ENCODE measurements around the gene OR2AT4.
"Not testable (repeated sequence)": the region's sequence is repeated elsewhere in the genome, so short reads cannot be mapped to it uniquely, and the experiment has no call there.

The OR2AT4 gene

GRCh38 chr11:75068559-75068958, 28.1 kb downstream of the OR2AT4 start:
- no peak for DNase-seq (ENCODE audit: low read depth)

GRCh38 chr11:75066061-75066460, 30.6 kb downstream of the OR2AT4 start:
- no peak for DNase-seq (ENCODE audit: low read depth)

GRCh38 chr11:75063741-75064314, 32.8 kb downstream of the OR2AT4 start:
- DNase-seq (ENCODE audit: low read depth) = no peak

GRCh38 chr11:75059299-75059698, 37.4 kb downstream of the OR2AT4 start:
- DNase-seq (ENCODE audit: low read depth) = no peak

- no peak for DNase-seq (ENCODE audit: low read depth)
Measured at GRCh38 chr11:75056814-75057213, 39.9 kb downstream of the OR2AT4 start.

GRCh38 chr11:75055511-75055910, 41.2 kb downstream of the OR2AT4 start:
- DNase-seq (ENCODE audit: low read depth) = no peak

- DNase-seq (ENCODE audit: low read depth) = no peak
Measured at GRCh38 chr11:75052457-75052856, 44.2 kb downstream of the OR2AT4 start.

- no peak for DNase-seq (ENCODE audit: low read depth)
Measured at GRCh38 chr11:75051043-75051442, 45.6 kb downstream of the OR2AT4 start.

GRCh38 chr11:75050516-75050915, 46.2 kb downstream of the OR2AT4 start:
- no peak for DNase-seq (ENCODE audit: low read depth)

- DNase-seq (ENCODE audit: low read depth) = not testable (repeated sequence)
Measured at GRCh38 chr11:75049501-75050266, 47.0 kb downstream of the OR2AT4 start.

GRCh38 chr11:75047191-75047590, 49.5 kb downstream of the OR2AT4 start:
- DNase-seq (ENCODE audit: low read depth) = no peak

- DNase-seq (ENCODE audit: low read depth) = not testable (repeated sequence)
Measured at GRCh38 chr11:75046668-75047067, 50.0 kb downstream of the OR2AT4 start.

- DNase-seq (ENCODE audit: low read depth) = not testable (repeated sequence)
Measured at GRCh38 chr11:75044381-75045170, 52.1 kb downstream of the OR2AT4 start.

GRCh38 chr11:75041821-75042220, 54.9 kb downstream of the OR2AT4 start:
- DNase-seq (ENCODE audit: low read depth) = not testable (repeated sequence)

- no peak for DNase-seq (ENCODE audit: low read depth)
Measured at GRCh38 chr11:75041263-75041662, 55.4 kb downstream of the OR2AT4 start.

GRCh38 chr11:75040167-75040770, 56.4 kb downstream of the OR2AT4 start:
- DNase-seq (ENCODE audit: low read depth) = no peak

GRCh38 chr11:75035911-75036565, 60.6 kb downstream of the OR2AT4 start:
- DNase-seq (ENCODE audit: low read depth) = no peak

GRCh38 chr11:75035256-75035655, 61.4 kb downstream of the OR2AT4 start:
- no peak for DNase-seq (ENCODE audit: low read depth)

GRCh38 chr11:75033916-75034315, 62.8 kb downstream of the OR2AT4 start:
- no peak for DNase-seq (ENCODE audit: low read depth)

- DNase-seq (ENCODE audit: low read depth) = no peak
Measured at GRCh38 chr11:75032550-75032935, 64.1 kb downstream of the OR2AT4 start.

GRCh38 chr11:75031771-75032549, 64.7 kb downstream of the OR2AT4 start:
- peak; percentile 50 for DNase-seq (ENCODE audit: low read depth)

Measured in stimulated activated CD8-positive, alpha-beta memory T cell treated with anti-CD3 and anti-CD28 coated beads, Interleukin-4, amount 100 ng/mL, for 24 hours (primary cell).